Bronchial epithelial cell (primary cell): ENCODE results near the gene TMEM44. TPM values are rescaled to one million over a fixed set of nuclear protein-coding genes. Genes with fewer than 3 reads are reported as not detected.

Experiments used
- DNase-seq: peaks from one replicate; pipeline ENCODE4 v3.0.0-alpha.2; 2010; ENCODE audit warnings: low read depth
- FAIRE-seq: peaks from 2 replicates; lab custom pipeline; 2011; peaks lifted over from hg19 to GRCh38; lab: Jason Lieb, UNC
- H3K27me3 ChIP-seq: 2 replicates; pipeline ENCODE4 v1.5.1; 2011; ENCODE audit warnings: low read length; ENCODE audit not compliant: control insufficient read depth, insufficient read depth
- H3K36me3 ChIP-seq: 2 replicates; pipeline ENCODE4 v1.5.1; 2011; ENCODE audit warnings: low read length; ENCODE audit not compliant: control insufficient read depth, insufficient read depth
- H3K4me3 ChIP-seq: 2 replicates; pipeline ENCODE4 v1.5.1; 2011; ENCODE audit warnings: mild to moderate bottlenecking, low read depth, low read length, control low read depth
- total RNA-seq: library from RNA; depleted of rRNA; stranded (reverse); fragments of >200 nt; gene quantifications from 2 replicates; pipeline ENCODE4 v1.2.1, GENCODE V29; 2014
- TF ChIP-seq, protein P1 (sequence below): IDR thresholded peaks from 2 replicates; pipeline ENCODE4 v1.5.1; 2011; ENCODE audit warnings: mild to moderate bottlenecking, moderate library complexity, low read length, control low read depth, inconsistent platforms; ENCODE audit not compliant: insufficient read depth, severe bottlenecking

The TMEM44 gene
- total RNA-seq, 1 donor from 2014 or later: 8.4 TPM

DNA sequence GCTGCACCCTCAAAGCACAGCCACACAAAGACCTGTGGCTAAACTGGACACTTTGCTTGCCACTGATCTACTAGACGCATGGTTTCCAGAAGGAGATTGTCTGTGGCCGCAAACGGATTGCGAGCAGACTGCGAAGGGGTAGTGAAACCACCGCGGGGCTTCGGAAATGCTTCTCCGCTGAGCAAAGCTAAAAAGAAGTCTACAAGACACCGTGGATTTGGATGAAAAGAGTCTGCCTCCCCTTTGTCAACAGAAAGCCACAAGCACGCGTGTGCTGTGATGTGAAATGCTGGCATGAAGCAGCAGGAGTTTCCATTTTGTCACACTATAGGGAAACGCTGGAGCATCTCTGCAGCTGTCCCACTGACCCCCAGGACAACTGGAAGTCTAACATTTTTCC is 63.0 kb downstream of the TMEM44 start:
- TF ChIP-seq, protein P1, sequence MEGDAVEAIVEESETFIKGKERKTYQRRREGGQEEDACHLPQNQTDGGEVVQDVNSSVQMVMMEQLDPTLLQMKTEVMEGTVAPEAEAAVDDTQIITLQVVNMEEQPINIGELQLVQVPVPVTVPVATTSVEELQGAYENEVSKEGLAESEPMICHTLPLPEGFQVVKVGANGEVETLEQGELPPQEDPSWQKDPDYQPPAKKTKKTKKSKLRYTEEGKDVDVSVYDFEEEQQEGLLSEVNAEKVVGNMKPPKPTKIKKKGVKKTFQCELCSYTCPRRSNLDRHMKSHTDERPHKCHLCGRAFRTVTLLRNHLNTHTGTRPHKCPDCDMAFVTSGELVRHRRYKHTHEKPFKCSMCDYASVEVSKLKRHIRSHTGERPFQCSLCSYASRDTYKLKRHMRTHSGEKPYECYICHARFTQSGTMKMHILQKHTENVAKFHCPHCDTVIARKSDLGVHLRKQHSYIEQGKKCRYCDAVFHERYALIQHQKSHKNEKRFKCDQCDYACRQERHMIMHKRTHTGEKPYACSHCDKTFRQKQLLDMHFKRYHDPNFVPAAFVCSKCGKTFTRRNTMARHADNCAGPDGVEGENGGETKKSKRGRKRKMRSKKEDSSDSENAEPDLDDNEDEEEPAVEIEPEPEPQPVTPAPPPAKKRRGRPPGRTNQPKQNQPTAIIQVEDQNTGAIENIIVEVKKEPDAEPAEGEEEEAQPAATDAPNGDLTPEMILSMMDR: no peak
- Histone ChIP-seq H3K36me3 (no peaks in the 10 kb centered on the region), H3K4me3 (no peak overlapping the region), H3K27me3 (no peaks in the 10 kb centered on the region)
- FAIRE-seq (no peak), DNase-seq (no peak)

- Histone ChIP-seq H3K27me3 (no peaks in the 10 kb centered on the region), H3K4me3 (no peak overlapping the region), H3K36me3 (no peaks in the 10 kb centered on the region)
- DNase-seq: no peak
- FAIRE-seq: no peak
- TF ChIP-seq, protein P1: no peak
Measured at GRCh38 chr3:194569252-194569651, 64.0 kb downstream of the TMEM44 start.

DNA sequence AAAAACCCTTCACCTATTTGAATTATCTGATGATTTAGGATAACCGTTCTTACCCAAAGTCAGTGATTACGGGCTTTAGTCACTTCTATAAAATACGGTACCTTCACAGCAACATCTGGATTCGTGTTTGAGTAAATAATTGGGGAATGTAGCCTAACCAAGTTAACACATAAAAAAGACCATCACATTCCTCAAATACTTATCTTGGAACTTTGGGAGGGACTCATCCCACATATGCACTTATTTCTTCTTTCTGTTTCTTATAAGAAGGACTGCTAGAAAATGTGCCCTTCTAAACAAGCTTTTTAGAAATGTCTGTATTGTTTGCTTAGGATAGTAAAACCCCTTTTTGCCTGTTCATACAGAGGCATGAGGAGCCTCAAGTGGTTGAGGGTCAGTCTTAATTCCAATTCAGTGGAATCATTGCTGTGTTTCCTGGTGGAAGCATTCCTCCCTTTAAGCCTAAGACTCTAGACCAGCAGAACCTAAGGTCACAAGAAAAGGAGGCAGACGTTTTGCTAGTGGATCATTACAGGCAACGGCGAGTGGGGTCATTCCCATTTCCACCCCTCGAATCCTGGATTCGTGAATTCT is 67.5 kb downstream of the TMEM44 start:
- Histone ChIP-seq H3K36me3 (no peaks in the 10 kb centered on the region), H3K4me3 (no peak overlapping the region), H3K27me3 (no peaks in the 10 kb centered on the region)
- TF ChIP-seq, protein P1: no peak
- FAIRE-seq (no peak), DNase-seq (no peak)

DNA sequence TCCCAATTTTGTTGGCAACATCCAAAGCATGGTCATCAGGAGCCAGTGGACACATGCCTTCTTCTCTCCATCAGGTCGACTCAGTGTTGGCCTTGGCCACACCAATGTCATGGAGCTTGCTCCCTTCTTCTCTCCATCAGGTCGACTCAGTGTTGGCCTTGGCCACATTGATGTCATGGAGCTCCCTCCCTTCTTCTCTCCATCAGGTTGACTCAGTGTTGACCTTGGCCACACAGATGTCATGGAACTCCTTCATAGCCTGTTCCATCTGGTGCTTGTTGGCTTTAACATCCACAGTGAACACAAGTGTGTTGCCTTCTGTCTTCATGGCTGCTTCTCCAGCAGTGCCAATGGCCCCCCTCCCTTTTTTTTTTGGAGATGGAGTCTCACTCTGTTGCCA is 70.2 kb downstream of the TMEM44 start:
- FAIRE-seq: no peak
- TF ChIP-seq, protein P1: no peak
- H3K36me3 ChIP-seq: no peaks in the 10 kb centered on the region

GRCh38 chr3:194561306-194561974 is 71.8 kb downstream of the TMEM44 start:
- Histone ChIP-seq H3K27me3 (no peaks in the 10 kb centered on the region), H3K36me3 (no peaks in the 10 kb centered on the region), H3K4me3 (no peak overlapping the region)
- TF ChIP-seq, protein P1: no peak
- peak; percentile 43 for DNase-seq
- no peak for FAIRE-seq

More for the DNA sequence above, 70.2 kb downstream of the TMEM44 start:
- DNase-seq: no peak
- no peak overlapping the region for H3K4me3 ChIP-seq
- H3K27me3 ChIP-seq: no peaks in the 10 kb centered on the region

GRCh38 chr3:194560047-194560446 is 73.2 kb downstream of the TMEM44 start:
- Histone ChIP-seq H3K36me3 (no peaks in the 10 kb centered on the region), H3K4me3 (no peak overlapping the region), H3K27me3 (no peaks in the 10 kb centered on the region)
- TF ChIP-seq, protein P1: no peak
- DNase-seq (no peak), FAIRE-seq (no peak)
